NCI-H2107 treated with DMSO at 0.1 percent for 48 hours (cell line): ENCODE data around the gene PKP2.
"Not testable (repeated sequence)": the region's sequence is repeated elsewhere in the genome, so short reads cannot be mapped to it uniquely, and the experiment has no call there.

Source experiments
- DNase-seq: peaks from one replicate; lab custom pipeline; 2025; ENCODE audit not compliant: unreplicated experiment; lab: John Stamatoyannopoulos, UW

The PKP2 gene

DNA sequence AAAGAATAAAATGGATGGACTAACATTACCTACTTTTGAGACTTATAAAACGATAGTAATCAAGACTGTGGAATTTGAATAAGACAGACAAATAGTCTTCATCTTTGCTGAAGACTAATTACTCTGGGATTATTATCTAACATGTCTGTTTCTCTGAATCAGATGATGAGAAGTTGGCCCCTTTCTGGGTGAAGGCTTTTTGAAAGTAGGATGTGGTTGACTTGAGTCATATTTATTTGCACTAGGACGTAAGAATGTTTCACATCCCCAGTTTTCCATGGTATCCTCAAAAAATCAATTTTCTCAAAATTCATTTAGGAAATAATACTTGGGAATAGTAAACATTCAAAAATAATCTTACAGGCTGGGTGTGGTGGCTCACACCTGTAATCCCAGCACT lies 31.8 kb downstream of the PKP2 start:
- no peak for DNase-seq

DNA sequence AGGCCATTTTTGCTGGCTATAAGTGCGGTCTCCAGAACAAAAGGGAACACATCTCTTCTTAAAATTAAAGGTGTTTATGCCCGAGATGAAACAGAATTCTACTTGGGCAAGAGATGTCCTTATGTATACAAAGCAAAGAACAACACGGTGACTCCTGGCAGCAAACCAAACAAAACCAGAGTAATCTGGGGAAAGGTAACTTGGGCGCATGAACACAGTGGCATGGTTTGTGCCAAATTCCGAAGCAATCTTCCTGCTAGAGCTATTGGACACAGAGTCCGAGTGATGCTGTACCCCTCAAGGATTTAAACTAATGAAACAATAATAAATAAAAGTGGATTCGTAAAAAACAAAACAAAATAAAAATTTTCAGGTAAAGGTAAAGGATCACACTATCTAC lies 33.4 kb downstream of the PKP2 start:
- no peak for DNase-seq

DNA sequence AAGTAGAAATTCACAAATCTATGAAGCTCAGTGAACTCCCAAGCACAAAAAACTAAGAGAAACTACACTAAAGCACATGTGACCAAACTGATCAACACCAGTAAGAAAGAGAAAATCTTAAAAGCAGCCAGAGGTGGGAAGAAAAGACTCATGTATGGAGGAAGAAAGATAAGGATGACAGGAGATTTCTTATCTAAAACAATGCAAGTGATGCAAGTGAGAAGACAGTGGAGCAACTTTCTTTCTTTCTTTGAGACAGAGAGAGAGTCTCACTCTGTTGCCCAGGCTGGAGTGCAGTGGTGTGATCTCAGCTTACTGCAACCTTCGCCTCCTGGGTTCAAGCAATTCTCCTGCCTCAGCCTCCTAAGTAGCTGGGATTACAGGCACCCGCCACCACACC lies 34.9 kb downstream of the PKP2 start:
- not testable (repeated sequence) for DNase-seq

- no peak for DNase-seq
These were observed 36.4 kb downstream of the PKP2 start for GRCh38 chr12:32860192-32860591.

- DNase-seq: no peak
These were observed 37.2 kb downstream of the PKP2 start for GRCh38 chr12:32859389-32859788.

GRCh38 chr12:32854716-32855115 lies 41.9 kb downstream of the PKP2 start:
- DNase-seq: no peak

DNA sequence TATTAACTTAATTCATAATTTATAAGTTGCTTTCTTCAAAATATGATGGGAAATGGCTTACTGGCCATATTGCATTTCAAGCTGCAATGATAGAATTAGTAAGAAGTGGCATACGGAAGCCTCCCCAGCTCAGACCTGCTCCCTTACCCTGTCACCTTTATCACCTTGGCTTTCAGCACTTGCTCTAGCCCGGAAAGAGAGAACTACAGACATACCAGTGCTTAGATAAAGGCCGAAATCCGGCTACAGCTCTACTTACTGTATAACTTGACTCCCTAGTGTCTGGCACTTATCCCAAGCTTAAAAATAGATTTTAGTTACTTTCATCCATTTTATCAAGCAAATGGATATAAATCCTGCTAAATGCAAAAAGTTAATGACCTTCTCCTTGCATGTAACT lies 42.5 kb downstream of the PKP2 start:
- DNase-seq: no peak

GRCh38 chr12:32847287-32847686 lies 49.3 kb downstream of the PKP2 start:
- no peak for DNase-seq

GRCh38 chr12:32846053-32846452 lies 50.5 kb downstream of the PKP2 start:
- DNase-seq: no peak

DNA sequence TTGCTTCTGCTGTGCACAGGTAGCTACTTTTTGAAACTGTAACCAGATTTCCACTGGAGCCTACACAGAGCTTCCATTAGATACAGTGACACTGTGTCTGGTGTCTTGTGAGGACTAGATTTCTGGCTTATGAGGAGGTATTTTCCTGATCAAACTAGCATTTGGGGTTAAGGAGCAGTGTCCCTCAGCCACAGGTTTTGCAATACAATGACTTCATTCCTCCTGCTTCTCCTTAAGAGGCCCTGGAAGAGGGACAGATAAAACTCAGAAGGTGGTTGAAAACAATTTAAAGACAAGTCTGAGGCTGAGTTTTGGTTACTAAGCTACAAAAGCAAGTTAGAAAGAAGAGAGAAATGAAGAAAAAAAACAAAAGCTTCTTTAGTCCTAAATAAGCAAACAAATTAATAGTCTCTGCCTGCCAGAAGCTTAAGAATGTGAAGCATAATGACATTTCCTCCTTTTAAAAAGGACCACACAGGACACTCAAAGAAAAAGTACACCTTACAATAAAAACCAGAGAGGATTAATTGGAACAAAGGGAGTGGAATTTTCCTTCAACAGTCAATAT lies 53.0 kb downstream of the PKP2 start:
- DNase-seq: no peak

GRCh38 chr12:32841061-32841460 lies 55.5 kb downstream of the PKP2 start:
- DNase-seq: no peak

DNA sequence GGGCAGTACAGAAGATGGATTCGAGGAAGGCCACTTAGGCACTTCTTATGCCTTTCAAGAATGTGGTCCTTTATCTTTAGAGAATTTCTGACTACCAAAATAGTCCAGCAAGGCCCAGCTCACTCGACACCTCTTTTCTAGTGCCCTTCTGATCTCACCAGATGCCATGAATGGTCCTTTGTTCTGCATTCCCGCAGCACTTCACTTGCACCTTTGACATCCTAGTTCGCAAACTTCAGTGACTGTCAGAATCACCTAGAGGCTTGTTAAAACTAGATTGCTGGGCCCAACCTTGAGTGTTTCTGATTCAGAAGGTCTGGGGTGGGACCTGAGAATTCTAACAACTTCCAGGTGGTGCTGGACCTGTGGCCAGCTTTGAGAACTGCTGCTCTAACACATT lies 56.7 kb downstream of the PKP2 start:
- no peak for DNase-seq

- no peak for DNase-seq
These were observed 58.6 kb downstream of the PKP2 start for GRCh38 chr12:32837974-32838373.

DNA sequence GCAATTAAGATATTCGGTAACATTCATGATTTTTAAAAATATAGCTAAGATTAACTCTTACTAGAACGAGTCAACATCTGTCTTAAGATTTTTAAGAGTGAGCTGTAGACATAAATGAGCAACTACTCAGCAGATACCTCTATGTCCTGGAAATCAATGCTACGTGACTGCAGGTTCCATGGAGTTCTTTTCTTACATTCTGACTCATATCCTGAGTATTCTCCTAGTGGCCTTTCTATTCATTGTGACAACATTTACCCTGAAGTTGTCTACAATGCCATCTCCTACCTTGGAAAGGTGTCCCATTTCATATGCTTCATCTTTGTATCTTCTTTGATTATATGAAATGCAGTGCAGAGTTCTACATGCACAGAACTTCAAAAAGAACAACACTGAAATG lies 59.9 kb downstream of the PKP2 start:
- DNase-seq: no peak

DNA sequence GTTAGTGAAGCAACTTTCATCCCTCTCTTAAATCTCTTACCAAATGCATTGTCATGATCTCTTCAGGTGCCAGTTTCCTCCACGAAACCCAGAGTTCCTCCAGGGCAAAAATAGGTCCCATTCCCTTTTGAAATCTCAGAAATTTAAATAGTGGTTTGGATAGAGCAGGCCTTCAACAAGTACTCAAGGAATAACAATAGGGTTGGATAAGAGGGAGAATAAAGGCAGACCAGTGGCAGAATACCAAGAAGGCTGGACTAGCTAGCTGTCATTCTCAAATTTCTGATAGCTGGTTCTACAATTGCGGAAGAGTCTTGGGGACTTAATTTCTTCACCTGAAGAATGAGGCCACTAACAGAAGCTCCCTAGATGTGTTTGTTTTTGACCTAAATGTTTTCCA lies 62.5 kb downstream of the PKP2 start:
- DNase-seq: no peak

- no peak for DNase-seq
These were observed 68.0 kb downstream of the PKP2 start for GRCh38 chr12:32828552-32828951.

- DNase-seq: no peak
These were observed 68.5 kb downstream of the PKP2 start for GRCh38 chr12:32828120-32828519.

- no peak for DNase-seq
These were observed 69.7 kb downstream of the PKP2 start for GRCh38 chr12:32826807-32827412.

DNA sequence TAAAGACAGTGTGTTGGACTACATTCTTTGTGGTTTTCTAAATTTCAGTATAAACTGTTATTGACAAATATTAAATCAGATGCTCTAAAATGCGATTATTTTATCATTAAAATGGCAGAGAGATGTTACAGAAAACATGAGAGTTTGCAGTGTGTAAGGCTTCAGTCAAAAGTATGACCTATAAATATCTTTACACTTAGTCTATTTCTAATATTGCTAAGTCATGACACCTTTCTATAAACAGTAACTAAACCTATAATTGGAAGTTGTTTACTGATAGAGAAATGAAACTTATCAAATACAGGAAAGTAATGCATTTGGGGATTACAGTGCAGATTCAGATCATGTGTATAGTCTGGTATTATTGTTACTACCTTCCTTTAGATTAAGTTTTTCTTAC lies 72.0 kb downstream of the PKP2 start:
- DNase-seq: no peak

- DNase-seq: no peak
These were observed 74.2 kb downstream of the PKP2 start for GRCh38 chr12:32822344-32822743.

DNA sequence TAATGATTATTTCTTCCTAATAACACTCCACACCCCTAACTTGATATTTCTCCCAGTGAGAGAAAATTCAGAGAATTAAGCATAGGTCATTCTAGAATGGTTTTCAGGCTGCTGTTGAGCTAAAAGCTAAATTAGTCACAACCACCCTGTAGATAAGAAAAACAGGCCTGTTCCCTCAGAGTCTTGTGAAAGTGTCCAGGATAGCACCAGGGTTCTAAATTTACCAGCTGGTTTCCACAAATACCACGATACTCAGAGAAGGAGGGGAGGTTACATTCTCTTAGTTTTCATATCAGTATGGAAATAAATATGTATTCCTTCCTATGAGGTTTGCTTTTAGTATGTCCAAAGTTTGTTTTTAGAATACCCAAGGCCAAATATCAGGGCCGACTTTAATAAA lies 74.9 kb downstream of the PKP2 start:
- no peak for DNase-seq

DNA sequence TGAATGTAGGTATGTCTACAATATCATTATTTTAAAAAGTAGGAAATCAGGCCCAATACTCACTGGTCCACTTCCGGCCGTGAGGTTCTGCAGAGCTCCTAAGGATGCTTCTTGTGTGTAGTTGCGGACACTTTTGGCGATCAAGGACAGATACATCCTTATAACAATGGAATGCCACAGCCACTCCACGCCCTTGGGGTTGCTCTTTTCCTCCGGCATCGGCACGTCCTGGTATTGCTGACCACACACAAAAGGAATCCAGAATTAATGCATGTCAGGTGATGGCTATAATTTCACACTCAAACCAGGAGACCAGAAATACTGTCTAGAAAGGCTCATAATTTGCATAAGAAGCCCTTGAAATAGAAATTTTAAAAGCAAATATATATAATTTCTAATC lies 75.3 kb downstream of the PKP2 start:
- DNase-seq: no peak

DNA sequence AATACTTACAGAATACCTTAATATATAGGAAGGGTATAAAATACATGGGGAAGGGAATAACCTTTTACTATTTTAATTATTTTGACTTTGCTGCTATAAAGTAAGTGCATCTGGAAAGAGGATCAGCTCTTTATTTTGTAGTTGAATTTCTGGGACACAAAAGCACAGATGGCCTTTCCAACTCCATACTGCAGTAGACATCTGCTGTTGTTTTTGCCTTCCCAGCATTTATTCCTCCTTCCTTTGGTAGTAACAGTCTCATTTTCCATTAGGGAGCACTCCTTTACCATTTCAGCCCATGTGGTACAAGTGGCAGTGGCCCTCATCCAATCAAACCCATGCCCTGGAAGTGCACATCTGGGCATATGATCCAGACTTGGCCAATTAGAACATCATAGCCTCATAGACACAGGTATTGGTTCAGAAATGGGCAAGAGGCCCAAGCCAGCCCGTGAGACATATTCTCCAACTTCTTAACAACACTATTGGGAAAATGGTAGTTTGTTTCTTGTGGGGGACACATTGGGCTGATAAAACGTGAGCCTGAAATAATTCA lies 76.1 kb downstream of the PKP2 start:
- no peak for DNase-seq
